Activated CD8-positive, alpha-beta T cell treated with anti-CD3 and anti-CD28 coated beads for 36 hours (primary cell): ENCODE results near the gene RNF4. TPM values are rescaled to one million over a fixed set of nuclear protein-coding genes. Genes with fewer than 3 reads are reported as not detected.

Experiments
- ATAC-seq: fragments of 200-7000 bp; cut with Tn5 transposase; one replicate; pipeline ENCODE4 v1.10.0; 2021; ENCODE audit warnings: mild to moderate bottlenecking, moderate library complexity
- CTCF ChIA-PET: fragments of 350-600 bp; sonication (Branson Sonifier 250); formaldehyde crosslinking; loops from one replicate; lab custom pipeline; 2021; ENCODE audit warnings: antibody characterized with exemption; lab: Charles Lee
- POLR2A ChIA-PET: fragments of 350-600 bp; sonication (Branson Sonifier 250); formaldehyde crosslinking; loops from one replicate; lab custom pipeline; 2021; ENCODE audit warnings: antibody characterized with exemption; lab: Charles Lee
- DNase-seq: peaks from one replicate; pipeline ENCODE4 v3.0.0-alpha.2; 2020
- H3K27ac Mint-ChIP-seq: one replicate; pipeline ENCODE4 v1.8.0; 2021; ENCODE audit warnings: mild to moderate bottlenecking, mixed read lengths
- H3K27me3 Mint-ChIP-seq: one replicate; pipeline ENCODE4 v1.8.0; 2021; ENCODE audit warnings: mixed read lengths
- H3K36me3 Mint-ChIP-seq: one replicate; pipeline ENCODE4 v1.8.0; 2021; ENCODE audit warnings: low read depth, mixed read lengths
- H3K4me1 Mint-ChIP-seq: one replicate; pipeline ENCODE4 v1.8.0; 2021; ENCODE audit warnings: low read depth, mixed read lengths
- H3K4me3 Mint-ChIP-seq: one replicate; pipeline ENCODE4 v1.8.0; 2021; ENCODE audit warnings: mild to moderate bottlenecking, moderate library complexity, mixed read lengths
- H3K9me3 Mint-ChIP-seq: one replicate; pipeline ENCODE4 v1.8.0; 2021; ENCODE audit warnings: mixed read lengths
- CTCF ChIP-seq: fragments of 200-600 bp; IDR thresholded peaks from one replicate; pipeline ENCODE4 v1.8.0; 2022; ENCODE audit warnings: antibody characterized with exemption, mild to moderate bottlenecking
- intact Hi-C: fragments of 100-400 bp; cut with micrococcal nuclease; formaldehyde crosslinking; loops from one replicate; pipeline ENCODE4 v1.10.0; 2022
- total RNA-seq, 2 experiments: library from RNA; stranded (reverse); gene quantifications; one replicate each; pipeline ENCODE4 v1.2.3, GENCODE V29; 2021

Gene RNF4
- total RNA-seq, 2 experiments from 2014 or later, result 94.6 to 96.2 TPM

GRCh38 chr4:2432991-2433530, 35.8 kb upstream of the RNF4 start:
- CTCF ChIA-PET, result interaction anchor here (1.2 to 5.2 kb wide), 2 partner anchors 9 to 213 kb away, joined by 3 to 22 read pairs; no protein-coding TSS in a partner anchor
- DNase-seq (no peak), ATAC-seq (no peak)
- H3K27ac Mint-ChIP-seq, result no peak overlapping the region
- no peaks in the 10 kb centered on the region for H3K27me3 Mint-ChIP-seq
- intact Hi-C loops, result no loop called here
- TF ChIP-seq CTCF, result no peak
- H3K4me1 Mint-ChIP-seq, result no peaks in the 10 kb centered on the region
- POLR2A ChIA-PET, result no interaction called here
- no peaks in the 10 kb centered on the region for H3K36me3 Mint-ChIP-seq
- H3K4me3 Mint-ChIP-seq, result no peak overlapping the region
- no peaks in the 10 kb centered on the region for H3K9me3 Mint-ChIP-seq

DNA sequence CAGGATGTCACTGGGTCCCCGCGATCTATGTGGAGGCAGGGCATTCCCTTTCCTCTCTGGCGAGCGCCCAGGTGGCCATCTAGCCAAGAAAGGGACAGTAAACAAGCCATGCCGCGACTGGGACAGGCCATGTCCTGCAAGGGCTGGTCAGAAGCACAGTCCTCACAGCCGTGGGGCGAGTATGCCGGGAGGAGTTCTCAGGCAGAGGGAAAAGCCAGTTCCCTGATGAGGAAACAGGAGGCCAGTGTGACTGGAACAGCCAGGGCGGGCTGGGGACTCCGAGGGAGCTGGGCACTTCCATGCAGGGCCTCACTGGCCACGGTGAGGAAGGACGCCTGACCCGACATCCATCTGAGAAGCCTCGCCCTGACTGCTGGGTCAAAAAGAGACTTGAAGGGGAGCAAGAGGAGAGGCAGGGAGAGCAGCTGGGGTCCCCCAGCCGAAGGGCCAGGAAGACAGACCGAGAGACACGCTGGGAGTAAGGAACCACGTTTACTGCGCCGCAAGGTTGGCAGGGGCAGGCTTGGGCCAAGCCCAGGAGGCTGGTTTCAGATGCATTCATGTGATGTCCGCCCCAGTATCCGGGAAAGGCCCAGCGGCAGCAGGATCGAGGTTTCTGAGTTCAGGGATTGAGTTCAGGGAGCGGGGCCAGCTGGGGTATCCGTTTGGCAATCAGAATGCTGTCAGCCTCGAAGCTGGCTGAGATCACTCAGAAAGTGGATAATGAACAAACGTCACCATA, 35.1 kb upstream of the RNF4 start:
- ATAC-seq (no peak), DNase-seq (no peak)
- TF ChIP-seq CTCF, result no peak
- Mint-ChIP-seq H3K27me3 (no peaks in the 10 kb centered on the region), H3K36me3 (no peaks in the 10 kb centered on the region), H3K4me3 (no peak overlapping the region), H3K27ac (no peak overlapping the region), H3K4me1 (no peaks in the 10 kb centered on the region), H3K9me3 (no peaks in the 10 kb centered on the region)
- POLR2A ChIA-PET, result no interaction called here
- intact Hi-C loops, result no loop called here
- CTCF ChIA-PET, result interaction anchor here (1.2 kb wide), 1 partner anchor 214 kb away, joined by 3 read pairs; no protein-coding TSS in a partner anchor

DNA sequence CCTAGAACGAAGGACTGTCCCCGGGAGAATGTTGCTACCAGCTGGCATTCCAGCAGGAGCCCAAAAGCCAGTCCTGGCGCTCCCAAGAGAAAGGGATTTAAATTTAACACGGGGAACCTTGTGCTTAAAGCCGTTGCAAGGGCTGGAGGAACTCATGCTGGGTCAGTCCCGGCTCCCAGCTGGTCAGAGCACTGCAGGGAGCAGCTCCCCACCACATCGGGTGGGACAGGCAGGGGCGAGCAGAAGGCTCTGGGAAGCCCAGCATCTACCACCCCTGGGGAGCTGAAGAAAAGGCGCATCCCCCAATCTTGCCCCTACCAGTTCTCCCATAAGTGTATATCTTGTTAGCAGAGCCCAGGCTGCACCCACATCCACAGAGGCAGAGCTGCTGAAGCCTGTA, 34.5 kb upstream of the RNF4 start:
- ATAC-seq, result no peak
- H3K36me3 Mint-ChIP-seq, result no peaks in the 10 kb centered on the region
- CTCF ChIA-PET, result interaction anchor here (1.2 kb wide), 1 partner anchor 214 kb away, joined by 3 read pairs; no protein-coding TSS in a partner anchor
- no peak for TF ChIP-seq CTCF
- H3K27ac Mint-ChIP-seq, result no peak overlapping the region
- no peaks in the 10 kb centered on the region for H3K4me1 Mint-ChIP-seq
- H3K9me3 Mint-ChIP-seq, result no peaks in the 10 kb centered on the region
- no peak for DNase-seq
- H3K27me3 Mint-ChIP-seq, result no peaks in the 10 kb centered on the region
- POLR2A ChIA-PET, result no interaction called here
- no peak overlapping the region for H3K4me3 Mint-ChIP-seq
- intact Hi-C loops, result no loop called here

GRCh38 chr4:2436301-2436700, 32.6 kb upstream of the RNF4 start:
- POLR2A ChIA-PET, result no interaction called here
- DNase-seq, result no peak
- no peaks in the 10 kb centered on the region for H3K27me3 Mint-ChIP-seq

More at GRCh38 chr4:2436301-2436700, 32.6 kb upstream of the RNF4 start:
- no peaks in the 10 kb centered on the region for H3K4me1 Mint-ChIP-seq
- no peak overlapping the region for H3K27ac Mint-ChIP-seq
- no peak for ATAC-seq
- intact Hi-C loops, result no loop called here
- H3K36me3 Mint-ChIP-seq, result no peaks in the 10 kb centered on the region
- H3K9me3 Mint-ChIP-seq, result no peaks in the 10 kb centered on the region
- CTCF ChIA-PET, result interaction anchor here (1.0 to 3.0 kb wide), 2 partner anchors 26 to 216 kb away, joined by 3 to 10 read pairs; no protein-coding TSS in a partner anchor
- H3K4me3 Mint-ChIP-seq, result no peak overlapping the region
- no peak for TF ChIP-seq CTCF
